HL-60 (cell line): Measurements from ENCODE around the gene RNF225.

ENCODE experiments used
- DNase-seq, 2 experiments: peaks; one replicate each; pipeline ENCODE4 v3.0.0-alpha.2; 2010 to 2020; ENCODE audit warnings: low read depth in 1 of 2, low spot score in 1 of 2
- H3K27ac ChIP-seq: fragments of 250-450 bp; sonication (Bioruptor Pico); replicated peaks from 2 replicates; pipeline ENCODE4 v1.5.1; 2020; ENCODE audit warnings: mild to moderate bottlenecking, moderate library complexity
- H3K27me3 ChIP-seq: fragments of 250-450 bp; sonication (Bioruptor Pico); 2 replicates; pipeline ENCODE4 v1.5.1; 2021; ENCODE audit warnings: mild to moderate bottlenecking, moderate library complexity; ENCODE audit not compliant: insufficient read depth, poor library complexity, severe bottlenecking
- H3K4me3 ChIP-seq: replicated peaks from 2 replicates; pipeline ENCODE4 v1.5.1; 2011; ENCODE audit warnings: mild to moderate bottlenecking, control low read depth, low read length; ENCODE audit not compliant: insufficient read depth
- CTCF ChIP-seq: IDR thresholded peaks from one replicate; pipeline ENCODE4 v1.5.1; 2011; ENCODE audit warnings: low read length, control low read depth, inconsistent platforms; ENCODE audit not compliant: insufficient read depth
- GABPA ChIP-seq: IDR thresholded peaks from 2 replicates; pipeline ENCODE4 v1.6.1; 2012; ENCODE audit warnings: low read depth
- POLR2AphosphoS5 ChIP-seq: IDR thresholded peaks from 2 replicates; pipeline ENCODE4 v1.6.1; 2012; ENCODE audit warnings: low read depth
- SPI1 ChIP-seq: IDR thresholded peaks from 2 replicates; pipeline ENCODE4 v1.6.1; 2012; ENCODE audit warnings: low read depth, mild to moderate bottlenecking, borderline replicate concordance
- TF ChIP-seq, protein P1 (sequence below): IDR thresholded peaks from 2 replicates; pipeline ENCODE4 v1.6.1; 2012; ENCODE audit warnings: low read depth; ENCODE audit not compliant: insufficient replicate concordance

RNF225 gene

GRCh38 chr19:58350001-58350861, 45.2 kb upstream of the RNF225 start:
- TF ChIP-seq GABPA (no peak), CTCF (no peak), SPI1 (no peak), POLR2AphosphoS5 (no peak)
- TF ChIP-seq, protein P1, sequence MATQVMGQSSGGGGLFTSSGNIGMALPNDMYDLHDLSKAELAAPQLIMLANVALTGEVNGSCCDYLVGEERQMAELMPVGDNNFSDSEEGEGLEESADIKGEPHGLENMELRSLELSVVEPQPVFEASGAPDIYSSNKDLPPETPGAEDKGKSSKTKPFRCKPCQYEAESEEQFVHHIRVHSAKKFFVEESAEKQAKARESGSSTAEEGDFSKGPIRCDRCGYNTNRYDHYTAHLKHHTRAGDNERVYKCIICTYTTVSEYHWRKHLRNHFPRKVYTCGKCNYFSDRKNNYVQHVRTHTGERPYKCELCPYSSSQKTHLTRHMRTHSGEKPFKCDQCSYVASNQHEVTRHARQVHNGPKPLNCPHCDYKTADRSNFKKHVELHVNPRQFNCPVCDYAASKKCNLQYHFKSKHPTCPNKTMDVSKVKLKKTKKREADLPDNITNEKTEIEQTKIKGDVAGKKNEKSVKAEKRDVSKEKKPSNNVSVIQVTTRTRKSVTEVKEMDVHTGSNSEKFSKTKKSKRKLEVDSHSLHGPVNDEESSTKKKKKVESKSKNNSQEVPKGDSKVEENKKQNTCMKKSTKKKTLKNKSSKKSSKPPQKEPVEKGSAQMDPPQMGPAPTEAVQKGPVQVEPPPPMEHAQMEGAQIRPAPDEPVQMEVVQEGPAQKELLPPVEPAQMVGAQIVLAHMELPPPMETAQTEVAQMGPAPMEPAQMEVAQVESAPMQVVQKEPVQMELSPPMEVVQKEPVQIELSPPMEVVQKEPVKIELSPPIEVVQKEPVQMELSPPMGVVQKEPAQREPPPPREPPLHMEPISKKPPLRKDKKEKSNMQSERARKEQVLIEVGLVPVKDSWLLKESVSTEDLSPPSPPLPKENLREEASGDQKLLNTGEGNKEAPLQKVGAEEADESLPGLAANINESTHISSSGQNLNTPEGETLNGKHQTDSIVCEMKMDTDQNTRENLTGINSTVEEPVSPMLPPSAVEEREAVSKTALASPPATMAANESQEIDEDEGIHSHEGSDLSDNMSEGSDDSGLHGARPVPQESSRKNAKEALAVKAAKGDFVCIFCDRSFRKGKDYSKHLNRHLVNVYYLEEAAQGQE = no peak

DNA sequence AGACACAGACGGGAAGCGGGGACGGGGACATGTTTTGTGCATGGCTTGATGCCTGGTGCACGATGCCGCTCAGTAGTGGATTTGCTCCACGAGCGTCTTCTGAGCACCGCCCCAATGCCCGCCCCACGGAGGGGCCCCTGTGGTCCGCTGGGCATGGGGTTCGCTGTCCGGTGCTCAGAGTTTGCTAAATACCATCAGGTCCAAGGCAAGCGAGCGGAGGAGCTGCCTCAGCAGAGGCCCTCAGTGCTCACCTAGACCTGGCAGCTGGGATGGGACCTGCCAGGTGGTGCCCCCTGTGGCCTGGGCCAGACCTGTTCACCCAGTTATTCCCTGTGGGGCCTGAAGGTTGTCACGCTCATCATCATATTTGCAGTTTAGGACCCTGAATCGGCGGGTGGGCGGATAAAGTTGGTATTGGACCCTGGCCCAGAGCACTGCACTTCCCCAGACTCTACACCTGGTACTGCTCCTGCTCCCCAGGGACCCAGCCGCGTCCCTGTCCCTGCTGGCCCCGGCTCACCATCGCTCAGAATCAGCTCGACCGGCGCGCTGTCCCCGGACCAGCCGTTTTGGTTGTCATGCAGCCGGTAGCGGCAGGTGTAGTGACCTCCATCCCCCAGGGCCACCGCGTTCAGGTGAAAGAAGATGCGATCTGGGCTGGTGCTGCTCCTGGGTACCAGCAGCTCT, 44.4 kb upstream of the RNF225 start:
- no peak for TF ChIP-seq SPI1
- TF ChIP-seq, protein P1 = no peak
- no peak for TF ChIP-seq CTCF
- no peak for TF ChIP-seq POLR2AphosphoS5
- no peak for TF ChIP-seq GABPA
- DNase-seq = no peak
- H3K27me3 ChIP-seq = peaks cover 4% of the 10 kb centered on the region
- H3K27ac ChIP-seq = no peak overlapping the region
- H3K4me3 ChIP-seq = no peak overlapping the region

More at GRCh38 chr19:58350001-58350861, 45.2 kb upstream of the RNF225 start:
- H3K27me3 ChIP-seq = peaks cover 4% of the 10 kb centered on the region
- DNase-seq = no peak
- no peak overlapping the region for H3K27ac ChIP-seq
- no peak overlapping the region for H3K4me3 ChIP-seq

- Histone ChIP-seq H3K27me3 (peaks cover 4% of the 10 kb centered on the region), H3K27ac (no peak overlapping the region), H3K4me3 (no peak overlapping the region)
- no peak for DNase-seq
- TF ChIP-seq GABPA (no peak), CTCF (no peak), POLR2AphosphoS5 (no peak), SPI1 (no peak)
- TF ChIP-seq, protein P1 = no peak
Observed at GRCh38 chr19:58351558-58351878, 43.9 kb upstream of the RNF225 start.
